C4-2B (cell line): ENCODE results near the gene ASAP2.
A peak's percentile ranks its signal among the peaks of the same experiment; 100 is the strongest.

Source experiments
- H3K27ac ChIP-seq: fragments of 450-650 bp; 2 replicates; pipeline ENCODE4 v1.5.1; 2017
- ZFX ChIP-seq: fragments of 450-650 bp; IDR thresholded peaks from 2 replicates; pipeline ENCODE4 v1.6.1; 2017
- TF ChIP-seq, protein P1 (sequence below): fragments of 450-650 bp; conservative IDR thresholded peaks from 2 replicates; pipeline ENCODE4 v1.5.1; 2017; ENCODE audit warnings: mild to moderate bottlenecking

Gene ASAP2

DNA sequence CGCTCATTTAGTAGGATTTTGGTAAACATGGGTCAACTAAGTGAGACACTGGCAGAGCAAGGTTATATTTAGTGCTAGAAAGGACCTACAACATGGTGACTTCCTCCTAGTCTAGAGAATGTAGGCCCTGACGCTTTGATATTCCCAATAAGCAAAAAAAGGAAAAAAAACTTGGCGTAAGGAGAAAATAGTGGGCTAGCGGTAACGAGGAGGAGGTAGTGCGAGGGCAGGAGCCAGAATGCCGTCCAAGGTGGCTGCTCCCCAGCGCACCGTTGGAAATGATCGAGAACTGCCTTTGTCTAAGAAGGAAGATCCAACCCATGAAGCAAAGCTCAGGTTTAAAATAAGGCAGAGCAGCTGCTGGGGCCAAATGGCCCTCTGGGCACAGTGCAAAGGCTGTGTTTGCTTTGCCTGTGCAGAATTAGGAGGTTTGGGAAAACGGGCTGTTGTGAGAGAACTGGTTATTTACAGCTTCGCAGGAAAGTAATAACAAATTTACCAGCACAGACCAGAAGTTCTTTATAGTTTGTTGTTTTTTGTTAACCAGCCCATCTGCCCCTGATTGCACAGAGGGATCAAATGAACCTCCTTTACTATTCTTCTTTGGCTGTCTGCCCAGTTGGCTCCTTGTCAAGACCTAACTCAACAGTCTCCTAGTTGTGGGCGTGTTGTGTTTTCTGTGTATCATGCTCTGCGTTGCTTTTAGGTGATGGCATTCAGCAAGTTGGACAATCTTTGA, 130.1 kb downstream of the ASAP2 start:
- H3K27ac ChIP-seq, result peak overlapping the region; percentile 94
- TF ChIP-seq, protein P1, sequence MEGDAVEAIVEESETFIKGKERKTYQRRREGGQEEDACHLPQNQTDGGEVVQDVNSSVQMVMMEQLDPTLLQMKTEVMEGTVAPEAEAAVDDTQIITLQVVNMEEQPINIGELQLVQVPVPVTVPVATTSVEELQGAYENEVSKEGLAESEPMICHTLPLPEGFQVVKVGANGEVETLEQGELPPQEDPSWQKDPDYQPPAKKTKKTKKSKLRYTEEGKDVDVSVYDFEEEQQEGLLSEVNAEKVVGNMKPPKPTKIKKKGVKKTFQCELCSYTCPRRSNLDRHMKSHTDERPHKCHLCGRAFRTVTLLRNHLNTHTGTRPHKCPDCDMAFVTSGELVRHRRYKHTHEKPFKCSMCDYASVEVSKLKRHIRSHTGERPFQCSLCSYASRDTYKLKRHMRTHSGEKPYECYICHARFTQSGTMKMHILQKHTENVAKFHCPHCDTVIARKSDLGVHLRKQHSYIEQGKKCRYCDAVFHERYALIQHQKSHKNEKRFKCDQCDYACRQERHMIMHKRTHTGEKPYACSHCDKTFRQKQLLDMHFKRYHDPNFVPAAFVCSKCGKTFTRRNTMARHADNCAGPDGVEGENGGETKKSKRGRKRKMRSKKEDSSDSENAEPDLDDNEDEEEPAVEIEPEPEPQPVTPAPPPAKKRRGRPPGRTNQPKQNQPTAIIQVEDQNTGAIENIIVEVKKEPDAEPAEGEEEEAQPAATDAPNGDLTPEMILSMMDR, result no peak
- TF ChIP-seq ZFX, result no peak

DNA sequence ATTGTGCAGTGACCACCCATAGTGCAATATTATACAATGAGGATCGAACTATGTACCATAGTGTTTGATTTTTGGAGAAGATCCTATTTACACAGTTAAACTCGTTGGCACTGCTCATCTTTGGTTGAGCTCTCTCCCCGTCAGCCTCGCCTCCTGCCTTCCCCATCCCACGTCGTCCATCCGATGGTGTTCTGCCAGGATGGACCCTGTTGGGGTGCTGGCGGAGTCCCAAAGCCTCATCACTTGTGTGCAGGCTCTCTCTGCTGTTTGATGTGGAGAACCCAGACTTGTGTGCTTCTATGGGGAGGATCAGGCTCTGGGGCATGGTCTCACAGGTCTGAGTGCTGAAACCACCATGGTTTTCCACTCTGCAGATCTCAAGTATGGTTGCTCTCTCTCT, 131.3 kb downstream of the ASAP2 start:
- TF ChIP-seq ZFX, result no peak
- TF ChIP-seq, protein P1, result no peak
- peak overlapping the region; percentile 57 for H3K27ac ChIP-seq

DNA sequence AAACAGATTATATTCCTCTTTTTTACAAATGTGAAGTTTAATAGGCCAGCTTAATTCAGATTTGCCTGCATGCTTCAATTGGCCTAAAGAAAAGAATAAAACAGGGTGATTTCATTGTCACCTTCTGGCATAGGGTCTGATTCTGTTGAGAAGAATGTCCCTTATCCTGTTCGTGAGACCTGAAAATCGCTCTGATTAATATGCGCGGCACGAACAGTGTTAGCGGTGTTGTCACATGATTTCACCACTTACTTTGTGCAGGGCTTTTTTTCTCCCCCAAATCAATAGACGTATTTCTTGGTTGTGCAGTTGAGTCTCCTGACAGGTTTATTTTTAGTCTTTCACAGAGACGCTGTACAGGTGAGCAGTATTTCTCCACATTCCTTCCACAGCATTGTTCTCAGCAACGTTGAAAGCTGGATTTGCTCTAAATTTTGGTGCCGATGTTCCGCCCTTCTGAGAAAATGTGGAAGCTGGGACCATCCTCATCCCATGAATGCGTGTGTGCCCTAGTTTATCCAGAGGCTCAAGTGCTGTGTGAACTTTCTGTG, 134.8 kb downstream of the ASAP2 start:
- no peak overlapping the region for H3K27ac ChIP-seq
- no peak for TF ChIP-seq ZFX
- TF ChIP-seq, protein P1, result no peak

DNA sequence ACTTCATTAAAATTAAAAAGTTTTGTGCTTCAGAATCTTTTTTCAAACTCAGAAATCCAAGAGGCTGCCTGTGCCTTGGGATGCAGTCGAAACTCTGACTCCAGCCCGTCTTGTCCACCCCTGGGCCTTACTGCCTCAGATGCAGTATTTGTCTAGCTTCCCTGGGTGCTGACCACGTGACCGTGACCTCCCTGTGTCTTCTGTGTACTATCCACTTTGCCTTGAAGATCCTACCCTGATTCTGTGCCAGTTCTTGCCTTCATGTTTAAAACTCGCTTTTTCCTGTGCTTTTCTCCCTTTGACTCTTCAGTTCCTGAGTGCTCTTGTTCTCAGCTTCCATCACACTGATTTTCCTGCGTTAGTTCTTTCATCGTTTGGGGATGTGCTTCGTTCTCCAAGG, 136.0 kb downstream of the ASAP2 start:
- no peak overlapping the region for H3K27ac ChIP-seq
- no peak for TF ChIP-seq ZFX
- TF ChIP-seq, protein P1, result no peak

DNA sequence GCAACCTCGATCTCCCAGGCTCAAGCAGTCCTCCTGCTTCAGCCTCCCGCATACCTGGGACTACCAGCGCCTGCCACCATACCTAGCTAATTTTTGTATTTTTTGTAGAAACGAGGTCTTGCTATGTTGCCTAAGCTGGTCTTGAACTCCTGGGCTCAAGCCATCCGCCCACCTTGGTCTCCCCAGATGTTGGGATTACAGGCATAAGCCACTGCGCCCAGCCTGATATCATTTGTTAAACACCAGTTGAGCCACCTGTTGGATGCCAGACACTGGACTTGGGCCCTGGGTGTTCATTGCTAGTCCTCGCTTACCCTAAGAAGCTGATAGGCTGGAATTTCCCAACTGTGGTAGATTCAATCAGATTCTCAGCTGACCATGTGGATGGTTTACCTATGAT, 136.9 kb downstream of the ASAP2 start:
- TF ChIP-seq ZFX, result no peak
- TF ChIP-seq, protein P1, result no peak

DNA sequence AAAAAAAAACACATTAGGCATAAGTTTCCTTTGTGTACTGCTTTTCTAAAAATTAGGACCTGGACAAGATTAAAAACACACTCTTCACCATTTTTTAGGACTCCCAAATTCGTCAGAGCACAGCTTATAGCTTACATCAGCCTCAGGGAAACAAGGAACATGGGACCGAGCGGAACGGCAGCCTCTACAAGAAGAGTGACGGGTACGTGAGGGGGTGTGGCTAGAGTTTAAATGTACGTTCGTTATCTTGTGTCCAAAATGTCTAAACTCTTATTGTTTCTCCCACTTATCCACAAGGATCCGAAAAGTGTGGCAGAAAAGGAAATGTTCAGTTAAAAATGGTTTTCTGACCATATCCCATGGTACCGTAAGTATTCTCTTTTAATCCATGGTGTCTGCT, 137.8 kb downstream of the ASAP2 start:
- H3K27ac ChIP-seq, result no peak overlapping the region
- TF ChIP-seq, protein P1, result no peak
- TF ChIP-seq ZFX, result no peak

More for the DNA sequence above, 136.9 kb downstream of the ASAP2 start:
- no peak overlapping the region for H3K27ac ChIP-seq

DNA sequence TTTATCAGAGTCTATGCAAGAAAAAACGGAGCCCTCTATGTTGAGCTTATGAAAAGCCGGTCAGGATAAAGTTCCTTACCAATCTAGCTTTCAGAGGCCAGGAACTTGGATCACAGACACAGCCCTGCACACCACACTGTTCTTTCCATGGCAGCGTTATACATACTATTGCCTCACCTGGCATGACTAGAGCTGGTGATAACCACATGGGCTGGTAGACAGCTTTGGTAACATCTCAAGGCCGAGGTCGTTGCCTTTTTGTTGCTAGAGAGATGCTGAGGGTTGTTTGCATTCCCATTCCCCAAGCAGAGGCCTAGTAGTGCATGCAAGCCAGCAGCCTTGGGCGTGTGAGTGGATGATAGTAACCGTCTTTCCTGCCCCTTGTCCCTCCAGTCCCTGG, 138.7 kb downstream of the ASAP2 start:
- H3K27ac ChIP-seq, result no peak overlapping the region
- no peak for TF ChIP-seq ZFX
- TF ChIP-seq, protein P1, result no peak
